HepG2 (cell line): Measurements from ENCODE around the gene ZNF782. TPM values are rescaled to one million over a fixed set of nuclear protein-coding genes. Genes with fewer than 3 reads are reported as not detected.

Source experiments
- ARHGAP35 ChIP-seq: sonication (generic); formaldehyde crosslinking; IDR thresholded peaks from 2 replicates; pipeline ENCODE4 v1.9.0; 2022; ENCODE audit warnings: mild to moderate bottlenecking, inconsistent platforms, moderate library complexity, missing genetic modification reagents, borderline replicate concordance
- CCDC6 ChIP-seq: sonication (generic); formaldehyde crosslinking; IDR thresholded peaks from 2 replicates; pipeline ENCODE4 v1.8.1; 2022; ENCODE audit warnings: mild to moderate bottlenecking, missing genetic modification reagents, moderate library complexity
- CTCF ChIP-seq: sonication (generic); formaldehyde crosslinking; IDR thresholded peaks from 2 replicates; pipeline ENCODE4 v1.5.0; 2020; ENCODE audit warnings: mild to moderate bottlenecking, missing genetic modification reagents, moderate library complexity
- FOXA1 ChIP-seq, 2 experiments: fragments of 450-650 bp in 1 of 2; sonication (generic) in 1 of 2; formaldehyde crosslinking in 1 of 2; IDR thresholded peaks; 2 replicates each; pipeline versions ENCODE4 v1.4.0 to v1.6.1; 2016 to 2020; ENCODE audit warnings: missing genetic modification reagents in 1 of 2
- GPBP1L1 ChIP-seq: sonication (generic); formaldehyde crosslinking; IDR thresholded peaks from 2 replicates; pipeline ENCODE4 v1.5.0; 2020; ENCODE audit warnings: mild to moderate bottlenecking, missing genetic modification reagents
- IKZF1 ChIP-seq: fragments of 450-650 bp; IDR thresholded peaks from 2 replicates; pipeline ENCODE4 v1.7.1; 2016
- ISL2 ChIP-seq: sonication (generic); formaldehyde crosslinking; IDR thresholded peaks from 2 replicates; pipeline ENCODE4 v1.5.0; 2020; ENCODE audit warnings: missing genetic modification reagents
- NCOA1 ChIP-seq: sonication (generic); formaldehyde crosslinking; IDR thresholded peaks from 2 replicates; pipeline ENCODE4 v1.9.0; 2021; ENCODE audit warnings: missing genetic modification reagents
- PATZ1 ChIP-seq: sonication (generic); formaldehyde crosslinking; IDR thresholded peaks from 2 replicates; pipeline ENCODE4 v1.4.0; 2020; ENCODE audit warnings: missing genetic modification reagents
- RBFOX2 ChIP-seq: fragments of 200-400 bp; formaldehyde crosslinking; IDR thresholded peaks from 2 replicates; pipeline ENCODE4 v1.6.1; 2017; ENCODE audit warnings: low read depth, mild to moderate bottlenecking, low read length
- REL ChIP-seq: sonication (generic); formaldehyde crosslinking; conservative IDR thresholded peaks from 2 replicates; pipeline ENCODE4 v1.8.0; 2022; ENCODE audit warnings: mild to moderate bottlenecking, missing genetic modification reagents, moderate library complexity
- RELA ChIP-seq: sonication (generic); formaldehyde crosslinking; IDR thresholded peaks from 2 replicates; pipeline ENCODE4 v1.4.0; 2020; ENCODE audit warnings: missing genetic modification reagents
- RFX3 ChIP-seq: IDR thresholded peaks from 2 replicates; pipeline ENCODE4 v1.6.1; 2016; ENCODE audit warnings: missing biosample characterization, missing genetic modification reagents
- SP4 ChIP-seq: sonication (generic); formaldehyde crosslinking; IDR thresholded peaks from 2 replicates; pipeline ENCODE4 v1.8.1; 2023; ENCODE audit warnings: mild to moderate bottlenecking, missing genetic modification reagents
- SRY ChIP-seq: sonication (generic); formaldehyde crosslinking; IDR thresholded peaks from 2 replicates; pipeline ENCODE4 v1.8.0; 2022; ENCODE audit warnings: mild to moderate bottlenecking, missing genetic modification reagents
- TFDP2 ChIP-seq: sonication (generic); formaldehyde crosslinking; IDR thresholded peaks from 2 replicates; pipeline ENCODE4 v1.4.0; 2020; ENCODE audit warnings: missing genetic modification reagents
- TP53 ChIP-seq: sonication (generic); formaldehyde crosslinking; conservative IDR thresholded peaks from 2 replicates; pipeline ENCODE4 v1.4.0; 2020; ENCODE audit warnings: missing genetic modification reagents
- XRCC5 ChIP-seq: fragments of 200-400 bp; formaldehyde crosslinking; optimal IDR thresholded peaks from 2 replicates; pipeline ENCODE3; 2017; ENCODE audit warnings: mild to moderate bottlenecking, low read length
- ZFX ChIP-seq: sonication (generic); formaldehyde crosslinking; IDR thresholded peaks from 2 replicates; pipeline ENCODE4 v1.4.0; 2020; ENCODE audit warnings: mild to moderate bottlenecking, low read depth, missing genetic modification reagents, moderate library complexity
- ZIK1 ChIP-seq: sonication (generic); formaldehyde crosslinking; IDR thresholded peaks from 2 replicates; pipeline ENCODE4 v1.5.0; 2020; ENCODE audit warnings: mild to moderate bottlenecking, low read depth, missing genetic modification reagents, borderline replicate concordance
- ZNF256 ChIP-seq: sonication (generic); formaldehyde crosslinking; conservative IDR thresholded peaks from 2 replicates; pipeline ENCODE4 v1.4.0; 2020; ENCODE audit warnings: missing genetic modification reagents
- ZNF460 ChIP-seq: sonication (generic); formaldehyde crosslinking; IDR thresholded peaks from 2 replicates; pipeline ENCODE4 v1.5.1; 2020; ENCODE audit warnings: missing genetic modification reagents, mild to moderate bottlenecking, borderline replicate concordance
- ZNF652 ChIP-seq: IDR thresholded peaks from 2 replicates; pipeline ENCODE4 v1.6.1; 2016; ENCODE audit warnings: low read depth, borderline replicate concordance
- ZNF83 ChIP-seq: sonication (generic); formaldehyde crosslinking; IDR thresholded peaks from 2 replicates; pipeline ENCODE4 v1.4.0; 2020; ENCODE audit warnings: missing genetic modification reagents, mild to moderate bottlenecking, borderline replicate concordance
- polyA plus RNA-seq, 8 experiments: library from polyadenylated mRNA; depleted of rRNA in 3 of 8; stranded (reverse) in 7 of 8; unstranded in 1 of 8; fragments of >200 nt; fragmentation: Illumina TruSeq in 4 of 8; extraction: Trizol in 4 of 8; gene quantifications; 2 replicates each; pipeline versions ENCODE4 v1.2.1 to v1.2.3, GENCODE V29; 2011 to 2016; ENCODE audit warnings: low read depth in 4 of 8, missing spikeins in 1 of 8, mixed read lengths in 1 of 8; ENCODE audit not compliant: insufficient read depth in 1 of 8
- total RNA-seq, 5 experiments: library from RNA; depleted of rRNA; stranded (reverse); fragments of >200 nt; fragmentation: Illumina TruSeq; extraction: Trizol; gene quantifications; 2 replicates each; pipeline ENCODE4 v1.2.3, GENCODE V29; 2016; ENCODE audit warnings: low read depth in 1 of 5

Gene ZNF782
- total and polyA plus RNA-seq, 2 of the 13 experiments (the other 11 are each of a cell fraction or from before 2014, with no cell fraction given), result 1.4 to 4.9 TPM

- TF ChIP-seq ZNF460 (CRISPR knock-in tag) (no peak), ZIK1 (CRISPR knock-in tag) (no peak), ZNF83 (CRISPR knock-in tag) (no peak), RFX3 (CRISPR knock-in tag) (no peak), NCOA1 (peak; percentile 19; the same call in 1 of the 2 replicates), TFDP2 (CRISPR knock-in tag) (peak; percentile 93), CTCF (CRISPR knock-in tag) (peak; percentile 31; the same call in 1 of the 2 replicates), IKZF1 (no peak), ZFX (CRISPR knock-in tag) (peak; percentile 89), RBFOX2 (peak; percentile 80), ISL2 (peak; percentile 38; the same call in 1 of the 2 replicates), SP4 (CRISPR knock-in tag) (peak; percentile 69), ZNF256 (CRISPR knock-in tag) (no peak), FOXA1 (IDR thresholded peaks at IDR 0.05) (no peak), FOXA1 (CRISPR knock-in tag; IDR thresholded peaks at IDR 0.05) (no peak), PATZ1 (peak; percentile 83), ZNF652 (CRISPR knock-in tag) (no peak), XRCC5 (peak; percentile 84), REL (CRISPR knock-in tag) (no peak), CCDC6 (CRISPR knock-in tag) (peak; percentile 33; the same call in 1 of the 2 replicates), ARHGAP35 (0 out of 2 replicates have a peak, but pooled peaks have one; percentile 31), GPBP1L1 (CRISPR knock-in tag) (no peak), RELA (CRISPR knock-in tag) (no peak), TP53 (CRISPR knock-in tag) (no peak), SRY (CRISPR knock-in tag) (no peak; the same call in 1 of the 2 replicates)
Measured at GRCh38 chr9:96853781-96854650, at the start of gene ZNF782 (continued).
